Trophoblast cell (in vitro differentiated cells and primary cell): ENCODE measurements around the gene PKP1.

Source experiments
- DNase-seq, 2 donors: peaks; one replicate each; pipeline ENCODE4 v3.0.0-alpha.2; 2016
- H2AFZ ChIP-seq: 2 replicates; pipeline ENCODE4 v1.6.1; 2013; ENCODE audit warnings: low read length, moderate library complexity, mild to moderate bottlenecking; ENCODE audit not compliant: insufficient read depth, poor library complexity
- H2AK5ac ChIP-seq: 2 replicates; pipeline ENCODE4 v1.6.1; 2013; ENCODE audit warnings: mild to moderate bottlenecking, low read length
- H2BK120ac ChIP-seq: 2 replicates; pipeline ENCODE4 v1.6.1; 2013; ENCODE audit warnings: low read length, mild to moderate bottlenecking, moderate library complexity; ENCODE audit not compliant: insufficient read depth, poor library complexity
- H2BK12ac ChIP-seq: 2 replicates; pipeline ENCODE4 v1.6.1; 2013; ENCODE audit warnings: mild to moderate bottlenecking, low read length, moderate library complexity
- H2BK5ac ChIP-seq: 2 replicates; pipeline ENCODE4 v1.6.1; 2013; ENCODE audit warnings: low read length, low read depth, moderate library complexity, mild to moderate bottlenecking; ENCODE audit not compliant: poor library complexity
- H3K14ac ChIP-seq: 2 replicates; pipeline ENCODE4 v1.6.1; 2013; ENCODE audit warnings: mild to moderate bottlenecking, low read length
- H3K18ac ChIP-seq: 2 replicates; pipeline ENCODE4 v1.6.1; 2013; ENCODE audit warnings: mild to moderate bottlenecking, low read length
- H3K23ac ChIP-seq: 2 replicates; pipeline ENCODE4 v1.6.1; 2013; ENCODE audit warnings: low read length
- H3K27ac ChIP-seq: 2 replicates; pipeline ENCODE4 v1.5.1; 2013; ENCODE audit warnings: low read depth, mild to moderate bottlenecking, inconsistent platforms, low read length, moderate library complexity
- H3K27me3 ChIP-seq: 2 replicates; pipeline ENCODE4 v1.6.1; 2013; ENCODE audit warnings: inconsistent platforms, mild to moderate bottlenecking, low read length, moderate library complexity; ENCODE audit not compliant: insufficient read depth
- H3K36me3 ChIP-seq, 2 experiments: 1 replicate in 1 of 2; 2 replicates in 1 of 2; pipeline ENCODE4 v1.6.1; 2013; ENCODE audit warnings: low read length in 2 of 2, mild to moderate bottlenecking in 2 of 2, moderate library complexity in 1 of 2; ENCODE audit not compliant: insufficient read depth in 2 of 2, control insufficient read depth in 1 of 2
- H3K4ac ChIP-seq: 2 replicates; pipeline ENCODE4 v1.6.1; 2013; ENCODE audit warnings: low read depth, mild to moderate bottlenecking, low read length, moderate library complexity
- H3K4me1 ChIP-seq, 2 experiments: 1 replicate in 1 of 2; 2 replicates in 1 of 2; pipeline ENCODE4 v1.6.1; 2013; ENCODE audit warnings: low read length in 2 of 2, mild to moderate bottlenecking in 2 of 2, moderate library complexity in 1 of 2; ENCODE audit not compliant: insufficient read depth in 2 of 2, control insufficient read depth in 1 of 2
- H3K4me2 ChIP-seq: 2 replicates; pipeline ENCODE4 v1.6.1; 2013; ENCODE audit warnings: inconsistent platforms, mild to moderate bottlenecking, low read length, moderate library complexity
- H3K4me3 ChIP-seq: 2 replicates; pipeline ENCODE4 v1.5.1; 2013; ENCODE audit warnings: mild to moderate bottlenecking, low read depth, low read length, inconsistent platforms
- H3K79me1 ChIP-seq: one replicate; pipeline ENCODE4 v1.6.1; 2013; ENCODE audit warnings: low read length
- H3K79me2 ChIP-seq: 2 replicates; pipeline ENCODE4 v1.6.1; 2013; ENCODE audit warnings: low read length, mild to moderate bottlenecking; ENCODE audit not compliant: control insufficient read depth, insufficient read depth, poor library complexity
- H3K9ac ChIP-seq: 2 replicates; pipeline ENCODE4 v1.6.1; 2013; ENCODE audit warnings: mild to moderate bottlenecking, low read length
- H3K9me3 ChIP-seq: 2 replicates; pipeline ENCODE4 v1.6.1; 2013; ENCODE audit warnings: low read depth, mild to moderate bottlenecking, control low read depth, inconsistent platforms, low read length; ENCODE audit not compliant: insufficient read depth
- H4K12ac ChIP-seq: 2 replicates; pipeline ENCODE4 v1.6.1; 2013; ENCODE audit warnings: low read depth, mild to moderate bottlenecking, low read length, moderate library complexity
- H4K8ac ChIP-seq: 2 replicates; pipeline ENCODE4 v1.6.1; 2013; ENCODE audit warnings: low read depth, mild to moderate bottlenecking, low read length, moderate library complexity
- H4K91ac ChIP-seq: one replicate; pipeline ENCODE4 v1.6.1; 2013; ENCODE audit warnings: low read depth, mild to moderate bottlenecking, low read length, moderate library complexity
- WGBS: extraction: QIAGEN DNeasy Blood & Tissue Kit; methylation state at CpG from one replicate; pipeline ENCODE4 v1.1.7; 2013; ENCODE audit warnings: missing lambda C conversion rate; ENCODE audit not compliant: insufficient read length, insufficient coverage; ENCODE audit errors: extremely low coverage; 5-methylcytosine and 5-hydroxymethylcytosine counted together

Gene PKP1

DNA sequence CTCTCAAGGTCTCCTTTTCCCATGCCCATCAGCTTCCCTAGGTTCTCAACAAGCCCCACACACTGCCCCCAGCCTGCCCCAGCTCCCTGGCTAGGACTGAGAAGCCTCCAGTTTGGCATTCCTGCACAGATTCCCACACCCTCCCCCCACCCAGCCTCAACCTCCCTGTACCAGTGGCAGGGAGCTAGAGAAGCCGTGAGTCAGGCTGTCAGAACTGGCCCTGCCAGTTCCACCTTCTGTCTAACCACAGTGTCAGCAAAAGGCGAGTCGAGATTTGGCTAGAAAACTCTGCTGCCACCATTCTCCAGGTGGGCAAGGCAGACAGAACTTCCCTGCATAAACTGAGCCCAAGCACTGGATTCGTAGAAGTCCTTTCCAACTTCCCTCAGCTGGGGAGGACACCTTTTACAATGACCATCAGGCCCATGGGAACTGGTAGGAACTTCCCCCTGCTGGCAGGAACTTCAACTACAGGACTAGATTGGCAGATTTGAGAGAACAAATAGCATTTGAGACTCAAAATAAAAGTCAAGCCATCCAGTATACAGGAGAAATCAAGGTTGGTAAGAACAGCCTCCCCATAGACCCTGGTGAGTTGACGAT is 63.1 kb downstream of the PKP1 start:
- Histone ChIP-seq H3K4me2 (peak overlapping the region; percentile 42), H2AK5ac (no peak overlapping the region), H3K4me3 (no peak overlapping the region), H4K91ac (peak overlapping the region; percentile 2), H3K18ac (no peak overlapping the region), H2AFZ (peak overlapping the region; percentile 8), H2BK120ac (no peak overlapping the region), H2BK5ac (no peak overlapping the region), H3K14ac (peak overlapping the region; percentile 17), H4K12ac (peak overlapping the region; percentile 6), H3K9ac (no peak overlapping the region), H3K79me2 (no peaks in the 10 kb centered on the region), H3K36me3 (no peaks in the 10 kb centered on the region), H3K4ac (no peak overlapping the region), H4K8ac (no peak overlapping the region), H3K27me3 (no peaks in the 10 kb centered on the region), H3K23ac (no peak overlapping the region), H2BK12ac (peak overlapping the region; percentile 5), H3K9me3 (no peaks in the 10 kb centered on the region), H3K4me1 (peaks cover 9 to 18% of the 10 kb centered on the region in 2 experiments), H3K27ac (no peak overlapping the region), H3K79me1 (no peaks in the 10 kb centered on the region)
- WGBS, result no CpG with 5 or more reads among the region's 5 CpGs
- DNase-seq, result peak; percentile 70 to 90

DNA sequence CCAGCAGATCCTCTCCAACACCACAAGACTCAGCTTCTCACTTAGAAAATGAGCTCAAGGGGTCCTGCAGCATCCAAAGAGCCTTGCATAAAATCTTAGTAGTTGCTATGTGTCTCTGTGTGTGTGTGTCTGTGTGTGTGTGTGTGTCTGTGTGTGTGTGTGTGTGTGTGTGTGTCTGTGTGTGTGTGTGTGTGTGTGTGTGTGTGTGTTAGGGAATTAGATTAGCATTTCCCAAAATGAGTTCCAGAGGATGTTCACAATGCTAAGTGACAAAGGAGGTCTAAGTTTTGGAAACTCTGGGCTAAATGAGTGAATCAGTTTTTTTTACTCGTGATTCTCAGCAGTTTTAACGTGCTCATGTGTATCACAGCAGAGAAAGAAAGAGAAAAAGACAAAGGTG is 63.7 kb downstream of the PKP1 start:
- Histone ChIP-seq H3K18ac (no peak overlapping the region), H2AFZ (no peak overlapping the region), H2BK5ac (no peak overlapping the region), H4K8ac (no peak overlapping the region), H2BK12ac (no peak overlapping the region), H4K12ac (no peak overlapping the region), H3K4me1 (peaks cover 9 to 18% of the 10 kb centered on the region in 2 experiments), H3K9me3 (no peaks in the 10 kb centered on the region), H4K91ac (no peak overlapping the region), H3K27ac (no peak overlapping the region), H3K36me3 (no peaks in the 10 kb centered on the region), H3K79me1 (no peaks in the 10 kb centered on the region), H3K4me2 (no peak overlapping the region), H2AK5ac (no peak overlapping the region), H2BK120ac (no peak overlapping the region), H3K4me3 (no peak overlapping the region), H3K4ac (no peak overlapping the region), H3K27me3 (no peaks in the 10 kb centered on the region), H3K23ac (no peak overlapping the region), H3K9ac (no peak overlapping the region), H3K14ac (no peak overlapping the region), H3K79me2 (no peaks in the 10 kb centered on the region)
- no CpG with 5 or more reads among the region's 2 CpGs for WGBS
- no peak for DNase-seq

DNA sequence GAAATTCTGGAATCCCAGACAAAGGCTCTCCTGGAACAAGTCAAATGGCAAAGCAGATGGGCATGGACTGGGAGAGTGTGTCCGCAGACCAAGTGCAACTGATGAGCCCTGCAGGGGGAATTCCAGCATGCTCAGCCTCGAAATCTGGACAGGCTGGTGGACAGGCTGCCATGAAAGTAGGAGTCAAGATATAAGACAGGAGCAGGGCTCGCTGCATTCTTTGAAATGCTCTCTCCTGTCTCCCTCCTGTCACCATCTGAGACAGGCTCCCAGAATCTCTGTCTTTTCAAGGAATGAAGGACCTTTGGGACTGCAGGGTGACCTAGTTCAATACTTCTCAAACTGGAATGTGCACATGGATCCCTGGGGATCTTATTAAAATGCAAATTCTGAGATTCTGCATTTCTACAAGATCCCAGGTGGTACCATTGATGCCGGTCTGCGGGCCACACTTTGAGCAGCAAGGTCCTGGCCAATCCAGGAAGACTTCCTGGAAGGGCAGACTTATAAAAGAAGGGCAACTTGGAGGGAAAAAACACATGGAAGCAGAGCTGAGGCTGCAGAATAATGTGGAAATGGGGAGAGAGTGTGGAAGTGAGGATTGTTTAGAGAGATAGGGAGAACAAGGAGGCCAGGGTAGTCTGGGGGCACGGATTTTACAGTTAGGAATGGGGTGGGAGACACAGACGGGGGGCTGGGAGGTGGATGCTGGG is 64.3 kb downstream of the PKP1 start:
- WGBS, result no CpG with 5 or more reads among the region's 7 CpGs
- Histone ChIP-seq H3K9ac (no peak overlapping the region), H3K79me1 (no peaks in the 10 kb centered on the region), H4K12ac (no peak overlapping the region), H4K91ac (no peak overlapping the region), H3K18ac (no peak overlapping the region), H2BK5ac (no peak overlapping the region), H3K4me2 (peak overlapping the region; percentile 13), H3K79me2 (no peaks in the 10 kb centered on the region), H2BK120ac (no peak overlapping the region), H2AK5ac (no peak overlapping the region), H3K4ac (no peak overlapping the region), H4K8ac (no peak overlapping the region), H3K4me3 (no peak overlapping the region), H3K27me3 (no peaks in the 10 kb centered on the region), H2BK12ac (no peak overlapping the region), H3K4me1 (peaks cover 9 to 18% of the 10 kb centered on the region in 2 experiments), H3K36me3 (no peaks in the 10 kb centered on the region), H2AFZ (peak overlapping the region; percentile 6), H3K9me3 (no peaks in the 10 kb centered on the region), H3K14ac (no peak overlapping the region), H3K23ac (no peak overlapping the region), H3K27ac (peak overlapping the region; percentile 30)
- DNase-seq, result peak in 1 of 2 donors; percentile 43

DNA sequence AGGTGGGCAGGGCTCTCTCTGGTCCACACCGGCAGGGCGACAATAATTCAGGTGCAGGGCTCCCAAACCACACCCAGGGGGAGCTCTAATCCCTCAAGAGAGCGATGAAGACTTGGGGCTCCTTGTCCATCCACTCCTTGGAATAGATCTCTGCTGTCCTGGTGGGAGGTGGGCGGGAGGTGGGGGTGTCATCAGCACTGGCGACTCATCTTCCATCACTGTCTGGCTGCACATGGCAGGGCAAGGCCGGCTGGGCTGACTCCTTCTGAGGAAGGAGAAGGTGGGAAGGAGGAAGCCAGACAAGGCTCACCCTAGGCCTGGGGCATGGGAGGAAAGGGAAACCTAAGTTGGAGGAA is 64.9 kb downstream of the PKP1 start:
- no CpG with 5 or more reads among the region's 6 CpGs for WGBS
- Histone ChIP-seq H3K36me3 (no peaks in the 10 kb centered on the region), H3K79me1 (no peaks in the 10 kb centered on the region), H4K91ac (no peak overlapping the region), H3K27me3 (no peaks in the 10 kb centered on the region), H3K14ac (no peak overlapping the region), H3K4ac (no peak overlapping the region), H3K27ac (no peak overlapping the region), H4K8ac (peak overlapping the region; percentile 49), H2BK12ac (no peak overlapping the region), H3K23ac (no peak overlapping the region), H2AFZ (peak overlapping the region; percentile 6), H2BK120ac (no peak overlapping the region), H3K18ac (no peak overlapping the region), H4K12ac (no peak overlapping the region), H2BK5ac (no peak overlapping the region), H3K79me2 (no peaks in the 10 kb centered on the region), H2AK5ac (no peak overlapping the region), H3K4me1 (peaks cover 9 to 21% of the 10 kb centered on the region in 2 experiments), H3K4me3 (no peak overlapping the region), H3K9ac (no peak overlapping the region), H3K9me3 (no peaks in the 10 kb centered on the region), H3K4me2 (no peak overlapping the region)
- peak in 1 of 2 donors; percentile 56 for DNase-seq
